GM21786 (cell line): ENCODE data around the gene FAM171A1.
"Not testable (repeated sequence)": the region's sequence is repeated elsewhere in the genome, so short reads cannot be mapped to it uniquely, and the experiment has no call there.

Experiments
- ATAC-seq: cut with Tn5 transposase; IDR thresholded peaks from one replicate; pipeline ENCODE4 v1.9.1; 2021; ENCODE audit not compliant: unreplicated experiment

Gene FAM171A1

DNA sequence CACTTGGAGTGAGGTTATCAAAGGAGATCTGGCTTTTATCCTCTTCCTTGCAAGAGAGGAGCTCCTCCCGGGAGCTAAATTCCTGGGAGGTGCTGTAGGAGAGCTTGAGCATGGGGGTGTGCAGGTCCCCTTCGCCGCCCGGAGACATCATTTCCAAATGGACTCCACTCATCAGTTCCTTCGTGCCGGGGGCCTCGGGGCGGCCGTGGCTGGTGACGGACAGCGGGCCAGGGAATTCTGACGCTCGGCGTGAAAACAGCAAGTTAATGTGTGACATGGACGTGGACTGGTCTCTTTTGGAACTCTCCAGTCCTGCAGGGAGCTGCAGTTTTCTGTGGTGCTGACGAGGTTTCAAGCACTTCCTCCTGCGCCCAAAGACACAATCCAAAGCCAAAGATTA, 156.9 kb downstream of the FAM171A1 start:
- no peak for ATAC-seq

- ATAC-seq: no peak
These were observed 157.6 kb downstream of the FAM171A1 start for GRCh38 chr10:15213461-15213861.

- no peak for ATAC-seq
These were observed 159.6 kb downstream of the FAM171A1 start for GRCh38 chr10:15211464-15211979.

DNA sequence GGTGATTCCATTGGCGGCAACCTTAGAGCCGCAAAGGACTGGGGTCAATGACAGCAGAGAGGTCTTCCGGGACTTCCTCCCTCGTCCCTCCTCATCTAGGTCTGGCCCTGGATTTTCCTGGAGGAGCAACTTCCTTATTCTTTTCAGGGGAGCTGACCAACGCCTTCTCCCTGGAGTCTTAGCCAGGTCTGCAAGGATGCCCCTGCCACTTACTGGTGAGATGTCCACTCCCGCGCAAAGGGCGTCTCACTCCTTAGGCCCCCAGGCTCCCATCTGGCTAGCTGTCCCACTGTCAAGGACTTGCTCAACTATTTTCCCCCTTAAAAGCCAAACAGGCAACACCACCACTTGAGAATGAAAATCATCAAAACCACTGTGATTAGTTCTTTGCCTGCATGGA, 160.6 kb downstream of the FAM171A1 start:
- ATAC-seq: no peak

DNA sequence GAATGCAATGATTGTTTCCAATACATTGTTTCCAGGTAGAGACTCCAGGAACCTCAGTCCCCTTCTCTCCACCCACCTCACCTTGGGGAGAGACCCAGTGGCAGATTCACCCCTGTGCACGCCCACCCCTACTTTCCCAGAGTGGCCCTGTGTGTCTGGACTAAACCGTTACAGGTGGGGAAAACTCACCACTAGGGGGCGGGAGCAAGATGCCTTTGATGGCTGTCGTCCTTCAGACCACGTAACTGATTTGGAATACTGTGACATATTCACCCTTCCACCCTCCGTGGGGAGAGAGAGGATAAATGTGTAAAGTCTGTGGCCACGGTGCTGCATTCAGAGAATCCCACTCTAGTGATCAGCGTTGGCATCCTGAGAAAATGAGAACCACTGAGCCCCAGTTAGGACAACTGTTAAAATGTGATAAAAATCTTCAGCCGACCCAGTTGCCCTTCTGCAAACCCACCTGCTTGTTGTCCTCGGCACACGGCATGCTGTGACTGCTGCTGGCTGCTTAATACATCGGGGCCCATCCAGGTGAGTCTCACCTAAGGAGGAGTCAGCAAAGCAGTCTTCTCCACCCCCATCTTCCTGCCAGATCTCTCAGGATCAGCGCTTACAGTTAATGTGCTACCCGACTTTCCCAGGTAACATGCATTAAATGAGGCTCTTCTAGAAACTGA, 161.1 kb downstream of the FAM171A1 start:
- peak; percentile 65 for ATAC-seq

DNA sequence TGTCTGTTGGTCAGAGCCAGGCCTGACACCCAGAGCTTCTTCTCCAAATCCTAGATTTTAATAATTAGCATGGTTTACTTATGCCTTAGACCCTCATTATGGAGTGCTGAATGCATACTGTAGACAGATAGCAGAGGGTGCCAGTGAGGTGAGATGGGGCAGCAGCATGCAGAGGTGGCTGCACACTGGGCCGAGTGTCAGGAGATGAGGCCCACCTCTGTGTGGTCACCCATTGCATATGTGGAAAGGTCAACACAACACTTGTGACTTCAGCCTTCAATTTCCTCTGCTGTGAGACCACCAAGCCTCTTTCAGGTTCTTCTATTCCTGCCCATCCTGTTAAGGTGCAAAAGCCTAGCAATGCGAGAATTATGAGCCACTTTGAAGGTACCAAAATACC, 162.9 kb downstream of the FAM171A1 start:
- ATAC-seq: no peak

DNA sequence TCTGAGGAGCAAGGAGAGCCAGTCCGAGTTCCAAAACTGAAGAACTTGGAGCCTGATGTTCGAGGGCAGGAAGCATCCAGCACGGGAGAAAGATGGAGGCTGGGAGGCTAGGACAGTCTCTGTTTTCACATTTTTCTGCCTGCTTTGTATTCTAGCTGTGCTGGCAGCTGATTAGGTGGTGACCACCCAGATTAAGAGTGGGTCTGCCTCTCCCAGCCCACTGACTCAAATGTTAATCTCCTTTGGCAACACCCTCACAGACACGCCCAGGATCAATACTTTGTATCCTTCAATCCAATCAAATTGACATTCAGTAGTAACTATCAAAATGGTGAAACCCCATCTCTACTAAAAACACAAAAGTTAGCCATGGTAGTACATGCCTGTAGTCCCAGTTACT, 163.7 kb downstream of the FAM171A1 start:
- ATAC-seq: not testable (repeated sequence)

GRCh38 chr10:15202639-15203038, 168.4 kb downstream of the FAM171A1 start:
- ATAC-seq: no peak

DNA sequence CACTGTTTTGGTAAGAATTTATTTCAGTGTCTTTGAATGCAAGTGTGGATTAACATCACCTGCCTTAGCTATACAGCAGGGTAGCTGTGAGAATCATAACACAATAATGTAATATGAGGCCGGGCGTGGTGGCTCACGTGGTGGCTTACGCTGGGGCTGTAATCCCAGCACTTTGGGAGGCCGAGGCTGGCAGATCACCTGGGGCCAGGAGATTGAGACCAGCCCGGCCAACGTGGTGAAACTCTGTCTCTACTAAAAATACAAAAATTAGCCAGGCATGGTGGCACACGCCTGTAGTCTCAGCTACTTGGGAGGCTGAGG, 168.8 kb downstream of the FAM171A1 start:
- ATAC-seq: not testable (repeated sequence)

DNA sequence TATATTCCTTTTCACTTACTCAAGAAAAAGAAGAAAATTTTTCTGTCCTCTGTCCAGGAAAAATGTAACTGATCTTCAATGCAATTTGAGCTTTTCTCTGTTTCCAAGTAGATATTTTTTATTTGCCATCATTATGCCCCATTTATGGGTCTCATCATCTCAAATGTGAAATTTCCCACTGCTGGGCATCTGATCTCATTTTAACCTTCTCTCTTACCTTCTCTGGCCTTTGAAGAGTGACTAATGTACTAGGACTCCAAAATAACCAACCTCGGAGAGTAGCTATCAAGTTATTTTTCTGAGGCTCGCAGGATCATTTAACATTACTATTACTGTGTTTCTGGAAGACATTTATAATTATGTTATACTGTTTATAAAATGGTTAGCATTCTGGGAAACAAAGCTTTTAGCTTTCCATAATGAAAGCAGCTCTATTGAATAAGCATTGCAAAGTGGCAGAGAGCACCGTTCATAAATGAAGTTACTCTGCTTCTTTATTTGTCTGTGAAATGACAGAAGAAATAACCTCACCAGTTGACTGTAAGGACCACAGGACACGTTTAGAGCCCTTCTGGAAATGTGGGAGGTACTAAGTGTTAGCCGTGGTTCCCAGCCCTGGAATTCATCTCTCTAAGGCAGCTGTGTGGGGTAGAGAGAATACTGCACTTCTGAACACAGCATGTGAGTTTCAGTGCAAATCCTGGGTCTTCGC, 169.3 kb downstream of the FAM171A1 start:
- ATAC-seq: no peak

DNA sequence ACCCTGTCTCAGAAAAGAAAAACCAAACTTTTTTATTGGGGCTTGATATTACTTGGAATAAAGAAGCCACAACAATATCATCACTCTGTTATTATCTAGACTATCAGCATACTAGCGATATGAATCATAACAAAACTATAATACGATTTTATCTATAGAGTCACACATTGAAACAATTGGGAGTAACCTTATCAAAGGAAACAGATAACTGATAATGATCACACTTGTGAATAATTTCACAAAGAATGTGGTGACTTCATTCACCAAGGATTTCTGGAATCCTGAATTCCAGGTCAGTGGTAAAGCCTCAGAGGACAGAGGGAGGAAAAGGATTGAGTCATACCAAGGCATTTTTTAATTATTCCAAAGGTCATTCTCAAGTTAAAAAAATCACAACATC, 170.5 kb downstream of the FAM171A1 start:
- ATAC-seq: no peak

GRCh38 chr10:15197911-15198310, 173.2 kb downstream of the FAM171A1 start:
- no peak for ATAC-seq

DNA sequence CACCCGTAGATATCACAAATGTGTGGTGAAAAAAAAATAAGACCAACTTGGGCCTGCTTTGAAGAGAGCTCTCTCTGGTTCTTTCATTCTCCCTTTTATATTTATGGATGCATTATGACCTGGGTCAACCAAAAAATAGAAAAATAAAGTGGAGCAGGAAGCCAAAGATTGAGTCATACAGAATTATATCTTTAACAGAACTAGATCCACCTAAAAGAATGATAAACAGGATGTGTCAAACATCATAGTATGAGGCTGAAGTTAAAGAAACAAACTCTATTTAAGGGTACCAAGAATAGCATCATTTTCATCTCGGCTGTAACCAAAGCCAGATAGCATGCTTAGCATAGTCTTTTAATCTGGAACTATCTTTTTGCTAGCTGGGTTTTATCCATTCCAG, 173.8 kb downstream of the FAM171A1 start:
- ATAC-seq: no peak

DNA sequence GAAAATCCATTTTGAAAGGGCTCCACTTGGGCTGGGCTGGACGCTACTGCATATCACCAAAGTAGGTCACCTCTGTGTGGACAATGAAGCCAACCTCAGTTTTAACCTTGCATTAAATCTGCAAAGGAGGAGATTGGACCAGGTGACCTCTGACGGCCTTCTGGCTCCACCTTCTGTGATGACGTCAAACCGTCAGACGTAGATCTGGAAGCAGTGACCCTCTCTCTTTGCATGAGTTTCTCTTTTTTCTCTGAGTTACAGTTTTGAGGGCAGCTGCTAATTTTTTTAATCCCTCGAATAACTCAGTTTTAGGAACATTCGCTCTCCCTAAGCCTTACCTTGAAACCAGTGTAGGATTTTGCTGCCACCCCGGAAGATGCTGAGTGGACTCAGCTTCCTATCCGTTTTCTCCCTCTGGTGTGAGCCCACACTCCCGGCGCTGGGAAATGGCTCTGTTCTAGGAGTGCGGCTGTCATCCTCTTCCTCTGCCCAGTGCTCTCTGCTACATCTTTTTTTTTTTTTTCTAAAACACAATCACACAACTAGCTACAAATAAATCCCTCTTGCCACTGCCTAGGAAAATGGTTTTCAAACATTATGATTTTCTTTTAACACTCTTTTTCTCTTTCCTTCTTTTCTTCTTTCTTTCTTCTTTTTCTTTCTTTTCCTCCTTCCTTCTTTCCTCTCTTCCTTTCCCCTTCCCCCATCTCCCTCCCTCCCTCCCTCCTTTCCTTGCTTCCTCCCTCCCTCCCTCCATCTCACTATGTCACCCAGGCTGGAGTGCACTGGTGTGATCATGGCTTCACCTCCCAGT, 174.9 kb downstream of the FAM171A1 start:
- no peak for ATAC-seq

DNA sequence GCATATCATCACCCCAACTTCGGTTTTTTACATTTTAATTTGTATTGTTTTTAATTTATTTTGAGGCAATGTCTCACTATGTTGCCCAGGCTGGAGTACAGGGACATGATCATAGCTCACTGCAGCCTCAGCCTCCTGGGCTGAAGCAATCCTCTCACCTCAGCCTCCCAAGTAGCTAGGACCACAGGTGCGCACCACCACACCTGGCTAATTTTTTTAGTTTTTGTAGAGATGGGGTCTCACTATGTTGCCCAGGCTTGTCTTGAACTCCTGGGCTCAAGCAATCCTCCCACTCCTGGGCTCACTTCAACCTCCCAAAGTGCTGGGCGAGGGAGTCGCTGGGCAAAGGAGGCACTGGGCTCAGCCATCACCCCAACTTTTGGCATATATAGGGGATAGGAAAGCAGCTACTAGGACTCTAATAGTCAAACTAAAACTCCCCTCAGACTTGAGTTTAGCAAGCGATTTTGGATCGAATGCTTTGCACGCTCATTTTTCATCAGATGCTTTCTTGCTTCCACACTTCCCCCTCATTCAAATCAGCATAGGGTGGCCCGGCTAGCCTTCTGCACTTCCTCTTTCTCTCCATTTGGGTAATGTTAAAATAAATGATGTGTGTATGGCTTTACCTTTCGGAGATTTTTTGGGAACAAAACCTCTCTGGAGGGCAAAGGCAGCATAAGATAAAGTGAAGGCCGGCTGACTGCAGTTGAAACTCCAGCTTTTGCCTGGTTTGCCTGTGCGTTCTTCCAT, 181.8 kb downstream of the FAM171A1 start:
- ATAC-seq: no peak

- no peak for ATAC-seq
These were observed 182.5 kb downstream of the FAM171A1 start for GRCh38 chr10:15188603-15189002.

DNA sequence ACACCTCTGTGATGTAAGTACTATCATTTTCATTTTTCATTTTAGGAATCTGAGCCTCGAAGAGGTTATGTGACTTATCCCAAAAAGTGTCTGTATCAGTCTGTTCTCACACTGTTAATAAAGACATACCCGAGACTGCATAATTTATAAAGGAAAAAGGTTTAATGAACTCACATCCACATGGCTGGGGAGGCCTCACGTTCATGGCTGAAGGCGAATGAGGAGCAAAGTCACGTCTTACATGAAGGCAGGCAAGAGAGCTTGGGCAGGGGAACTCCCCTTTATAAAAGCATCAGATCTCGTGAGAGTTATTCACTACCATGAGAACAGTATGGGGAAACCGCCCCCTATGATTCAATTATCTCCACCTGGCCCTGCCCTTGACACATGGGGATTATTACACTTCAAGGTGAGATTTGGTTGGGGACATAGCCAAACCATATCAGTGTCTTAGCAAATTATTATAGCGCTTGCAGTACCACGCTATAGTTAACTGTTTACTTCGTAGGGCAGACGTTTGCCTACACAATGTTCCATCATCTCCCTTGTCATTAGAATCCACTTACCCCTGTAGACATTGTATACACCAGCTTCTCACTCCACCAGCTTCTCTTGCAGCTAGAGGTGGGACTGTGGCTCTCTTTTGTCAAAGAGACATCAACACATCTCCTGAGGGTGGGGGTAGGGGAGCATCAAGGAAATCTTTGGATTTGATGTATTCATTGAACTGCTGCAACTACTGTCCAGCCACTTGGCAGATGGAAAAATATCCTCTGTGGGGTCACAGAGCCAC, 187.2 kb downstream of the FAM171A1 start:
- ATAC-seq: no peak

DNA sequence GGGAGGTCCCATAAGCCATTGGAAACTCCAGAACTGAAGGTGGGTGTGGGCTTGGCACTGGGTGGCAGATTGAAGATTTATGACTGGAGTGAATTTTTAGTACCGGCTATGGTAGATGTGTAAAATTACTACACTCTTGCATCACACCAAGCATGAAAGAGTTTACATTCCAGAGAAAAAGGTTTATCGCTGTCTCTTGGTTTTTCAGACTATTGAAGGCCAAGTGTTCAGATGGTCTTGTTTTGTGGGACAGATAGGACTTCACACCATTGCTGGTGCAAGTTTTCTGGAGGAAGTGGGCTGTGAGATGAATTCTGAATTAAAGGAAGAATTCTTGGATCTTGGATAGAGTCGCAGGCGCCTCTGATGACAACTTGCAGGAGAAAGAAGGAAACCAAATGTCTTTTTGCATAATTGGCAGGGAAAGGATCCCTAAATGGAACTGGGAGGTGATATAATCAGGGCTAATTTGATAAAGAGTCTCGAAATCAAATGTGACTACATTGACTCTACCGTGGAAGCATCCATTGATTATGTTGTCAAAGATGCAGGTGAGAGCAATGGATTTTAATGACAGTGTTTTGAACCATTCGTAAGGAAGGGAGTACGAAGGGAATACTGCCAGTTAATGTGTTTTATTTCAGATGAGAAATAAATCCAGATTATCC, 188.4 kb downstream of the FAM171A1 start:
- ATAC-seq: no peak

GRCh38 chr10:15181576-15182156, 189.4 kb downstream of the FAM171A1 start:
- no peak for ATAC-seq
